Neuronal stem cell (in vitro differentiated cells): ENCODE results near the gene TMEM267.
"Not testable (repeated sequence)": the region's sequence is repeated elsewhere in the genome, so short reads cannot be mapped to it uniquely, and the experiment has no call there.

ENCODE experiments used
- DNase-seq: peaks from one replicate; pipeline ENCODE4 v3.0.0-alpha.2; 2013; ENCODE audit warnings: low spot score
- H2AFZ ChIP-seq: one replicate; pipeline ENCODE4 v1.6.1; 2013; ENCODE audit warnings: mild to moderate bottlenecking, low read length, inconsistent platforms
- H2AK5ac ChIP-seq: 2 replicates; pipeline ENCODE4 v1.6.1; 2013; ENCODE audit warnings: low read depth, mild to moderate bottlenecking, inconsistent platforms, low read length, moderate library complexity, mixed read lengths
- H2BK120ac ChIP-seq: 2 replicates; pipeline ENCODE4 v1.6.1; 2013; ENCODE audit warnings: low read depth, mild to moderate bottlenecking, inconsistent platforms, low read length, moderate library complexity, mixed read lengths
- H2BK12ac ChIP-seq: one replicate; pipeline ENCODE4 v1.6.1; 2013; ENCODE audit warnings: low read length, inconsistent platforms
- H2BK15ac ChIP-seq: 2 replicates; pipeline ENCODE4 v1.6.1; 2013; ENCODE audit warnings: mild to moderate bottlenecking, low read length, inconsistent platforms, mixed read lengths
- H2BK5ac ChIP-seq: one replicate; pipeline ENCODE4 v1.6.1; 2013; ENCODE audit warnings: inconsistent platforms, mild to moderate bottlenecking, low read length, moderate library complexity
- H3K14ac ChIP-seq: one replicate; pipeline ENCODE4 v1.6.1; 2013; ENCODE audit warnings: low read length, inconsistent platforms
- H3K18ac ChIP-seq: 2 replicates; pipeline ENCODE4 v1.6.1; 2013; ENCODE audit warnings: low read length, inconsistent platforms
- H3K23ac ChIP-seq: 2 replicates; pipeline ENCODE4 v1.6.1; 2013; ENCODE audit warnings: low read depth, mild to moderate bottlenecking, mixed read lengths, low read length, inconsistent platforms; ENCODE audit not compliant: poor library complexity
- H3K27ac ChIP-seq: replicated peaks from 3 replicates; pipeline ENCODE4 v1.5.1; 2013; ENCODE audit warnings: low read length, inconsistent platforms
- H3K27me3 ChIP-seq, 3 experiments: 2 replicates each; pipeline ENCODE4 v1.6.1; 2013; ENCODE audit warnings: low read length in 3 of 3, mild to moderate bottlenecking in 2 of 3, inconsistent platforms in 1 of 3, low read depth in 1 of 3, mixed read lengths in 1 of 3, moderate library complexity in 1 of 3; ENCODE audit not compliant: control insufficient read depth in 3 of 3, insufficient read depth in 3 of 3
- H3K36me3 ChIP-seq, 2 donors: replicated peaks in 1 of 2; 2 replicates each; pipeline ENCODE4 v1.6.1; 2013; ENCODE audit warnings: low read length in 2 of 2; ENCODE audit not compliant: control insufficient read depth in 2 of 2, insufficient read depth in 2 of 2
- H3K4ac ChIP-seq: 2 replicates; pipeline ENCODE4 v1.6.1; 2013; ENCODE audit warnings: inconsistent platforms, mild to moderate bottlenecking, low read length, moderate library complexity
- H3K4me1 ChIP-seq, 2 donors: 1 replicate in 1 of 2; 2 replicates in 1 of 2; pipeline ENCODE4 v1.6.1; 2013; ENCODE audit warnings: low read length in 2 of 2, low read depth in 1 of 2; ENCODE audit not compliant: control insufficient read depth in 2 of 2, insufficient read depth in 1 of 2
- H3K4me2 ChIP-seq: one replicate; pipeline ENCODE4 v1.6.1; 2013; ENCODE audit warnings: mild to moderate bottlenecking, low read length, inconsistent platforms; ENCODE audit not compliant: insufficient read depth, poor library complexity, severe bottlenecking
- H3K4me3 ChIP-seq, 2 donors: 2 replicates each; pipeline ENCODE4 v1.5.1; 2013; ENCODE audit warnings: low read length in 2 of 2, mild to moderate bottlenecking in 2 of 2, inconsistent platforms in 1 of 2, moderate library complexity in 1 of 2
- H3K79me1 ChIP-seq: one replicate; pipeline ENCODE4 v1.6.1; 2013; ENCODE audit warnings: low read depth, mild to moderate bottlenecking, inconsistent platforms, low read length, moderate library complexity
- H3K9ac ChIP-seq: one replicate; pipeline ENCODE4 v1.6.1; 2013; ENCODE audit warnings: mild to moderate bottlenecking, low read depth, low read length, inconsistent platforms; ENCODE audit not compliant: poor library complexity
- H3K9me3 ChIP-seq, 2 donors: replicated peaks in 1 of 2; 2 replicates each; pipeline versions ENCODE3 to v1.6.1; 2013; ENCODE audit warnings: low read length in 2 of 2, mild to moderate bottlenecking in 2 of 2, inconsistent platforms in 1 of 2, low read depth in 1 of 2, mixed read lengths in 1 of 2, moderate library complexity in 1 of 2; ENCODE audit not compliant: control insufficient read depth in 2 of 2, insufficient read depth in 1 of 2
- H4K8ac ChIP-seq: one replicate; pipeline ENCODE4 v1.6.1; 2013; ENCODE audit warnings: low read depth, mild to moderate bottlenecking, inconsistent platforms, low read length, moderate library complexity
- H4K91ac ChIP-seq: one replicate; pipeline ENCODE4 v1.6.1; 2013; ENCODE audit warnings: low read length, low read depth, mild to moderate bottlenecking, inconsistent platforms; ENCODE audit not compliant: poor library complexity
- WGBS, 2 donors: extraction: QIAGEN DNeasy Blood & Tissue Kit; methylation state at CpG; one replicate each; pipeline ENCODE4 v1.1.7; 2013; ENCODE audit warnings: missing lambda C conversion rate in 2 of 2, mixed read lengths in 1 of 2; ENCODE audit not compliant: insufficient read length in 2 of 2, insufficient replicate concordance in 1 of 2; ENCODE audit errors: extremely low coverage in 2 of 2; 5-methylcytosine and 5-hydroxymethylcytosine counted together

Gene TMEM267

DNA sequence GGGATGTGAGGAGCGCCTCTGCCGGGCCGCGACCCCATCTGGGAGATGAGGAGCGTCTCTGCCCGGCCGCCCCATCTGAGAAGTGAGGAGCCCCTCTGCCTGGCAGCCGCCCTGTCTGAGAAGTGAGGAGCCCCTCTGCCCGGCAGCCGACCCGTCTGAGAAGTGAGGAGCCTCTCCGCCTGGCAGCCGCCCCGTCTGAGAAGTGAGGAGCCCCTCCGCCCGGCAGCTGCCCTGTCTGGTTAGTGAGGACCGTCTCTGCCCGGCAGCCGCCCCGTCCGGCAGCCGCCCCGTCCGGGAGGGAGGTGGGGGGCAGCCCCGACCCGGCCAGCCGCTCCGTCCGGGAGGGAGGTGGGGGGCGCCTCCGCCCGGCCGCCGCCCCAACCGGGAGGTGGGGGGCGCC is 27.4 kb upstream of the TMEM267 start:
- H3K27ac ChIP-seq, H3K4me3 ChIP-seq, H4K91ac ChIP-seq, H3K14ac ChIP-seq, H3K27me3 ChIP-seq, H3K4ac ChIP-seq, H3K23ac ChIP-seq, H2BK12ac ChIP-seq, H3K9me3 ChIP-seq, H2BK5ac ChIP-seq, DNase-seq, H3K18ac ChIP-seq, H3K79me1 ChIP-seq, H4K8ac ChIP-seq, H2AK5ac ChIP-seq, H3K4me1 ChIP-seq, H3K4me2 ChIP-seq, H3K9ac ChIP-seq, H2BK120ac ChIP-seq, H2AFZ ChIP-seq, H2BK15ac ChIP-seq: not testable (repeated sequence)
- H3K36me3 ChIP-seq: peaks cover 5 to 46% of the 10 kb centered on the region in 2 donors
- no CpG with 5 or more reads among the region's 36 CpGs for WGBS, 2 donors

GRCh38 chr5:43498581-43498980 is 14.9 kb upstream of the TMEM267 start:
- Histone ChIP-seq H2BK120ac (no peak overlapping the region), H3K23ac (no peak overlapping the region), H3K4me3 (no peak overlapping the region), H2BK12ac (no peak overlapping the region), H3K14ac (no peak overlapping the region), H3K4me2 (no peak overlapping the region), H2BK5ac (no peak overlapping the region), H2BK15ac (no peak overlapping the region), H4K8ac (no peak overlapping the region), H2AFZ (no peak overlapping the region), H3K18ac (no peak overlapping the region), H3K36me3 (peaks cover 5 to 89% of the 10 kb centered on the region in 2 donors), H3K4me1 (no peaks in the 10 kb centered on the region), H3K79me1 (no peaks in the 10 kb centered on the region), H2AK5ac (no peak overlapping the region), H3K9me3 (no peaks in the 10 kb centered on the region), H4K91ac (no peak overlapping the region), H3K27ac (no peak overlapping the region), H3K27me3 (no peaks in the 10 kb centered on the region), H3K4ac (no peak overlapping the region), H3K9ac (no peak overlapping the region)
- no CpG with 5 or more reads among the region's 2 CpGs for WGBS, 2 donors
- no peak for DNase-seq

GRCh38 chr5:43497311-43498104 is 13.8 kb upstream of the TMEM267 start:
- no peak overlapping the region for H2BK12ac ChIP-seq
- no peaks in the 10 kb centered on the region for H3K79me1 ChIP-seq
- no peaks in the 10 kb centered on the region for H3K9me3 ChIP-seq
- no peaks in the 10 kb centered on the region for H3K4me1 ChIP-seq
- H4K8ac ChIP-seq: no peak overlapping the region
- no peak for DNase-seq
- no peak overlapping the region for H2BK15ac ChIP-seq
- no peak overlapping the region for H3K4me2 ChIP-seq
- no peak overlapping the region for H3K9ac ChIP-seq
- peaks cover 4 to 89% of the 10 kb centered on the region in 2 donors for H3K36me3 ChIP-seq
- no peaks in the 10 kb centered on the region for H3K27me3 ChIP-seq
- H3K23ac ChIP-seq: no peak overlapping the region
- H2AFZ ChIP-seq: no peak overlapping the region
- no peak overlapping the region for H2BK120ac ChIP-seq
- no peak overlapping the region for H3K4me3 ChIP-seq
- WGBS, 2 donors: no CpG with 5 or more reads among the region's 5 CpGs
- H3K27ac ChIP-seq: no peak overlapping the region
- H3K18ac ChIP-seq: no peak overlapping the region
- no peak overlapping the region for H2BK5ac ChIP-seq
- H3K4ac ChIP-seq: no peak overlapping the region
- no peak overlapping the region for H4K91ac ChIP-seq
- no peak overlapping the region for H2AK5ac ChIP-seq
- H3K14ac ChIP-seq: no peak overlapping the region

DNA sequence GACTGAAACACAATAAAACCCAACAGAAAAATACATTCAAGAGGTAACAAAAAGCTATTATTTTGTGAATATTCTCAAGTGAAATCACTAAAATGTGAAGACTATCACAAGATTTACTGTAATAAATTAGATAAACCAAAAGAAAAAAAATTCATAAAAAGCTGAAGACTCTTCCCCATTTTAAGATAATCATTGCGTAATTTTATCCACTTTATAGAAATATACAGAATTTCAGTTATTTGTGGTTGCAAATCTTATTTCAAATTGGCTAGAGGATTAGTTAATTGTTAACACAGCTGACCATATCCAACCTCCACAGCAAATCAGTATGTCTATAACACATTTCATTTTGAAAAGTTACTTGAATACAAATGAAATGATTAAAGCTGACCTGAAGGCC is 7.7 kb upstream of the TMEM267 start:
- Histone ChIP-seq H2BK15ac (no peak overlapping the region), H2AK5ac (no peak overlapping the region)
- WGBS, 2 donors: no CpG with 5 or more reads among the region's 1 CpG

More for the DNA sequence above, 7.7 kb upstream of the TMEM267 start:
- no peak overlapping the region for H2BK12ac ChIP-seq
- no peak overlapping the region for H3K27ac ChIP-seq
- no peak overlapping the region for H4K91ac ChIP-seq
- no peak overlapping the region for H3K23ac ChIP-seq
- no peaks in the 10 kb centered on the region for H3K79me1 ChIP-seq
- H4K8ac ChIP-seq: no peak overlapping the region
- no peaks in the 10 kb centered on the region for H3K27me3 ChIP-seq
- H3K4ac ChIP-seq: no peak overlapping the region
- no peak overlapping the region for H2BK5ac ChIP-seq
- no peak overlapping the region for H3K9ac ChIP-seq
- H2BK120ac ChIP-seq: no peak overlapping the region
- no peaks in the 10 kb centered on the region for H3K4me1 ChIP-seq
- H2AFZ ChIP-seq: no peak overlapping the region
- no peaks in the 10 kb centered on the region for H3K9me3 ChIP-seq
- H3K36me3 ChIP-seq: peaks cover 1 to 97% of the 10 kb centered on the region in 2 donors
- no peak overlapping the region for H3K4me3 ChIP-seq
- H3K18ac ChIP-seq: no peak overlapping the region
- H3K4me2 ChIP-seq: no peak overlapping the region
- H3K14ac ChIP-seq: no peak overlapping the region
- DNase-seq: no peak
